K562 (cell line): ENCODE results near the gene MCCD1. TPM values are rescaled to one million over a fixed set of nuclear protein-coding genes. Genes with fewer than 3 reads are reported as not detected.

Source experiments
- EWSR1 ChIP-seq: fragments of 450-650 bp; IDR thresholded peaks from 2 replicates; pipeline ENCODE4 v1.6.1; 2018; ENCODE audit warnings: borderline replicate concordance, mild to moderate bottlenecking, low read depth, moderate library complexity; ENCODE audit not compliant: partially characterized antibody
- FOXJ2 ChIP-seq: fragments of 200-800 bp; sonication (Bioruptor generic); IDR thresholded peaks from 2 replicates; pipeline ENCODE4 v1.6.1; 2016; ENCODE audit warnings: missing genetic modification characterization, missing compliant biosample characterization
- GABPB2 ChIP-seq: fragments of 250-450 bp; sonication (Bioruptor Pico); conservative IDR thresholded peaks from 2 replicates; pipeline ENCODE4 v1.5.1; 2021; ENCODE audit warnings: mild to moderate bottlenecking
- POLR3G ChIP-seq: IDR thresholded peaks from 2 replicates; pipeline ENCODE4 v1.6.1; 2011; ENCODE audit not compliant: insufficient read length, insufficient replicate concordance; ENCODE audit errors: extremely low read depth
- PPARD ChIP-seq: fragments of 250-450 bp; sonication (Bioruptor Pico); IDR thresholded peaks from 2 replicates; pipeline ENCODE4 v1.8.0; 2022; ENCODE audit warnings: inconsistent platforms, mild to moderate bottlenecking, moderate library complexity
- RBFOX2 ChIP-seq: fragments of 200-400 bp; formaldehyde crosslinking; IDR thresholded peaks from 2 replicates; pipeline ENCODE4 v1.6.1; 2017; ENCODE audit warnings: low read depth, mild to moderate bottlenecking, low read length, moderate library complexity
- SRSF7 ChIP-seq: fragments of 200-400 bp; formaldehyde crosslinking; optimal IDR thresholded peaks from 2 replicates; pipeline ENCODE3; 2017; ENCODE audit warnings: mild to moderate bottlenecking, low read depth, low read length
- polyA plus RNA-seq, 8 experiments: library from polyadenylated mRNA; depleted of rRNA in 4 of 8; stranded (reverse) in 5 of 8; unstranded in 3 of 8; fragments of >200 nt; fragmentation: Nextera tagmentation in 2 of 8; fragmentation: Illumina TruSeq in 1 of 8; extraction: Ambion mirVana in 2 of 8; extraction: Trizol in 1 of 8; gene quantifications; 2 replicates each; pipeline versions ENCODE4 v1.2.1 to v1.2.3, GENCODE V29; 2011 to 2014; ENCODE audit warnings: inconsistent platforms in 1 of 8, missing spikeins in 1 of 8
- total RNA-seq, 7 experiments: library from RNA; depleted of rRNA in 6 of 7; stranded (reverse); fragments of >200 nt in 6 of 7; fragmentation: Illumina TruSeq in 2 of 7; extraction: Trizol in 2 of 7; gene quantifications; 2 replicates each; pipeline versions ENCODE4 v1.2.1 to v1.2.3, GENCODE V29; 2011 to 2021; ENCODE audit warnings: low replicate concordance in 1 of 7
- TF ChIP-seq, protein P1 (sequence below), 2 experiments: fragments of 450-650 bp in 1 of 2; sonication (generic) in 1 of 2; formaldehyde crosslinking in 1 of 2; IDR thresholded peaks; 2 replicates each; pipeline versions ENCODE4 v1.7.1 to v1.9.0; 2016 to 2022; ENCODE audit warnings: inconsistent platforms in 1 of 2, mild to moderate bottlenecking in 1 of 2, missing genetic modification reagents in 1 of 2
- TF ChIP-seq, protein P2 (sequence below): fragments of 250-450 bp; sonication (Bioruptor Pico); IDR thresholded peaks from 2 replicates; pipeline ENCODE4 v1.5.0; 2020; ENCODE audit warnings: mild to moderate bottlenecking, borderline replicate concordance
- TF ChIP-seq, protein P3 (sequence below): IDR thresholded peaks from 2 replicates; pipeline ENCODE4 v1.6.1; 2011; ENCODE audit not compliant: insufficient read length; ENCODE audit errors: extremely low read depth

The MCCD1 gene
- total and polyA plus RNA-seq, 9 of the 15 experiments (the other 6 are each of a cell fraction or from before 2014, with no cell fraction given) = not detected

DNA sequence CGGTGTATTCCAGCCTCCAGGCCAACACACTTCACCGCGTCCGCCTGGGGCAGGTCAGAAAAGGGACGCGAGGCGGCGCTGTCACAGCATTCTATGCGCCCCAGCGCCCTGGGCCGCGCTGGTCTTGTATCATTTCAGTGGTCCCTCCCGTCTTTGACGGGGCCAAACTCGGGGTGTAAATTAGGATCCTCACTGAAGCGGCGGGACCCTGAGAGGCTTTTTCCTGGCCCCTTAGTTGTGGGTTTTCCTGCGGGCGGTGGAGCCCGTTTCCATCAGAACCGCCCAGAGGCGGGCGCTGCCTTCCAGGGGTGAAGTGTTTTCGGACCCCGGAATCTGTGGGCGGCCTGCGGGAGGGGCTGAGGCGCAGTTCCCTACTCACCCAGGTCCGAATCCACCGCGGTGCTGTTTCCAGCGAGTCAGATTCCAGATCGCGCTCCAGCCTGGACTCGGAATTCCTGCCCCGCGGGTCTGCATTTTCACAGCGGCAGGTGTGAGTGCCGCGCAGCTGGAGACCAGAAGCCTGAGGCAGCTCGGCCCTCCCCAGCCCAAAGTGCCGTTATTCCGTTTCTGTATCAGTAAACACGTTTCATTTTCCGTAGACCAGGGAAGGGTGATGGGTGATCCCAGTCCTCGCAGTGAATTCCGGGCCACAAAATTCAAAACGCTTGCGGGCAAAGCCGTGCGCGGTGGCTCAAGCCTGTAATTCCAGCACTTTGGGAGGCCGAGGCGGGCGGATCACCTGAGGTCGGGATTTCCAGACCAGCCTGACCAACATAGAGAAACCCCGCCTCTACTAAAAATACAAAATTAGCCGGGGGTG, 34.7 kb upstream of the MCCD1 start (continued):
- TF ChIP-seq, protein P1, sequence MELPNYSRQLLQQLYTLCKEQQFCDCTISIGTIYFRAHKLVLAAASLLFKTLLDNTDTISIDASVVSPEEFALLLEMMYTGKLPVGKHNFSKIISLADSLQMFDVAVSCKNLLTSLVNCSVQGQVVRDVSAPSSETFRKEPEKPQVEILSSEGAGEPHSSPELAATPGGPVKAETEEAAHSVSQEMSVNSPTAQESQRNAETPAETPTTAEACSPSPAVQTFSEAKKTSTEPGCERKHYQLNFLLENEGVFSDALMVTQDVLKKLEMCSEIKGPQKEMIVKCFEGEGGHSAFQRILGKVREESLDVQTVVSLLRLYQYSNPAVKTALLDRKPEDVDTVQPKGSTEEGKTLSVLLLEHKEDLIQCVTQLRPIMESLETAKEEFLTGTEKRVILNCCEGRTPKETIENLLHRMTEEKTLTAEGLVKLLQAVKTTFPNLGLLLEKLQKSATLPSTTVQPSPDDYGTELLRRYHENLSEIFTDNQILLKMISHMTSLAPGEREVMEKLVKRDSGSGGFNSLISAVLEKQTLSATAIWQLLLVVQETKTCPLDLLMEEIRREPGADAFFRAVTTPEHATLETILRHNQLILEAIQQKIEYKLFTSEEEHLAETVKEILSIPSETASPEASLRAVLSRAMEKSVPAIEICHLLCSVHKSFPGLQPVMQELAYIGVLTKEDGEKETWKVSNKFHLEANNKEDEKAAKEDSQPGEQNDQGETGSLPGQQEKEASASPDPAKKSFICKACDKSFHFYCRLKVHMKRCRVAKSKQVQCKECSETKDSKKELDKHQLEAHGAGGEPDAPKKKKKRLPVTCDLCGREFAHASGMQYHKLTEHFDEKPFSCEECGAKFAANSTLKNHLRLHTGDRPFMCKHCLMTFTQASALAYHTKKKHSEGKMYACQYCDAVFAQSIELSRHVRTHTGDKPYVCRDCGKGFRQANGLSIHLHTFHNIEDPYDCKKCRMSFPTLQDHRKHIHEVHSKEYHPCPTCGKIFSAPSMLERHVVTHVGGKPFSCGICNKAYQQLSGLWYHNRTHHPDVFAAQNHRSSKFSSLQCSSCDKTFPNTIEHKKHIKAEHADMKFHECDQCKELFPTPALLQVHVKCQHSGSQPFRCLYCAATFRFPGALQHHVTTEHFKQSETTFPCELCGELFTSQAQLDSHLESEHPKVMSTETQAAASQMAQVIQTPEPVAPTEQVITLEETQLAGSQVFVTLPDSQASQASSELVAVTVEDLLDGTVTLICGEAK (IDR thresholded peaks at IDR 0.05) = peak; percentile 52; the same call in 1 of the 2 replicates
- TF ChIP-seq, protein P1 (CRISPR knock-in tag; IDR thresholded peaks at IDR 0.05) = no peak
- TF ChIP-seq EWSR1 = no peak
- no peak for TF ChIP-seq SRSF7
- TF ChIP-seq, protein P2, sequence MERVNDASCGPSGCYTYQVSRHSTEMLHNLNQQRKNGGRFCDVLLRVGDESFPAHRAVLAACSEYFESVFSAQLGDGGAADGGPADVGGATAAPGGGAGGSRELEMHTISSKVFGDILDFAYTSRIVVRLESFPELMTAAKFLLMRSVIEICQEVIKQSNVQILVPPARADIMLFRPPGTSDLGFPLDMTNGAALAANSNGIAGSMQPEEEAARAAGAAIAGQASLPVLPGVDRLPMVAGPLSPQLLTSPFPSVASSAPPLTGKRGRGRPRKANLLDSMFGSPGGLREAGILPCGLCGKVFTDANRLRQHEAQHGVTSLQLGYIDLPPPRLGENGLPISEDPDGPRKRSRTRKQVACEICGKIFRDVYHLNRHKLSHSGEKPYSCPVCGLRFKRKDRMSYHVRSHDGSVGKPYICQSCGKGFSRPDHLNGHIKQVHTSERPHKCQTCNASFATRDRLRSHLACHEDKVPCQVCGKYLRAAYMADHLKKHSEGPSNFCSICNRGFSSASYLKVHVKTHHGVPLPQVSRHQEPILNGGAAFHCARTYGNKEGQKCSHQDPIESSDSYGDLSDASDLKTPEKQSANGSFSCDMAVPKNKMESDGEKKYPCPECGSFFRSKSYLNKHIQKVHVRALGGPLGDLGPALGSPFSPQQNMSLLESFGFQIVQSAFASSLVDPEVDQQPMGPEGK (CRISPR knock-in tag) = no peak
- TF ChIP-seq FOXJ2 (tag) = no peak
- TF ChIP-seq RBFOX2 = peak; percentile 79
- TF ChIP-seq PPARD (CRISPR knock-in tag) = no peak
- no peak for TF ChIP-seq POLR3G
- TF ChIP-seq GABPB2 (CRISPR knock-in tag) = no peak
- TF ChIP-seq, protein P3, sequence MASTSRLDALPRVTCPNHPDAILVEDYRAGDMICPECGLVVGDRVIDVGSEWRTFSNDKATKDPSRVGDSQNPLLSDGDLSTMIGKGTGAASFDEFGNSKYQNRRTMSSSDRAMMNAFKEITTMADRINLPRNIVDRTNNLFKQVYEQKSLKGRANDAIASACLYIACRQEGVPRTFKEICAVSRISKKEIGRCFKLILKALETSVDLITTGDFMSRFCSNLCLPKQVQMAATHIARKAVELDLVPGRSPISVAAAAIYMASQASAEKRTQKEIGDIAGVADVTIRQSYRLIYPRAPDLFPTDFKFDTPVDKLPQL = no peak
